ENCODE data around the gene GLDC.

The GLDC gene

GRCh38 chr9:6501526-6502210 is 143.9 kb downstream of the GLDC start:
- ATAC-seq, result no peak
- no peak for DNase-seq

GRCh38 chr9:6498982-6499381 is 146.5 kb downstream of the GLDC start:
- ATAC-seq, result no peak
- DNase-seq, result no peak

DNA sequence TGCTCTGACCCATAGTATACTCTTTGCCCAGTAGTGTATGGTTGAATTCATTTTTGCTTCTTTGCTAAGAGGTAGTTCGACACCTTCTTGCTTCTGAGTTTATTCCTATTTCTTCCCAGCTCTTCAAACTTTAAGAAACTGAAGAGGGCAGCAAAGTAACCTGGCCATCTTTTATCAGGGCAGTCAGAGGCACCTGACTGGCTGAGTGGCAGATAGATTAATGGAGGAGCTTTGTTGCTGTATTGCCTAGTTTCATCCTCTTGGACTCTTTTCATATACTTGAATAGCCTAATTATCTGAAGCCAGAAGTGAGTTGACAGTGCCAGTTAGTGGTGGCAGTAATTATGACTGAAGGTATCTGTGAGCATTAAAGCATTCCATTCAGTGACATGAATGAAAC is 150.1 kb downstream of the GLDC start:
- DNase-seq (no peak), ATAC-seq (no peak)

- DNase-seq (no peak), ATAC-seq (no peak)
Observed at GRCh38 chr9:6490863-6491262, 154.7 kb downstream of the GLDC start.

DNA sequence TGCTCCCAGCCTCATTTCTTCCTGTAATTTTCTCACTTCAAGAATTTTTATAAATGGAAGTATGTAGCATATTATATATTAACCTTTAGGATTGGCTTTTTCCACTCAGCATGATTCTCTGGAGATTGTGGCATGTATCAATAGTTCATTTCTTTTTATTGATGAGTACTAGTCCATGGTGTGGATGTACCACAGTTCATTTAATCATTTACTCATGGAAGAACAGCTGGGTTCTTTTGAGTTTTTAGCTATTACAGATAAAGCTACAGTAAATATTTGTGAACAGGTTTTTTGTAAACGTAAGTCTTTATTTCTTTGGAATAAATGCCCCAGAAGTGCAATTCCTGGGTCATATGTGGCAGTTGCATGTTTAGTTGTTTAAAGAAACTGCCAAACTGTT is 156.4 kb downstream of the GLDC start:
- DNase-seq (no peak), ATAC-seq (no peak)

DNA sequence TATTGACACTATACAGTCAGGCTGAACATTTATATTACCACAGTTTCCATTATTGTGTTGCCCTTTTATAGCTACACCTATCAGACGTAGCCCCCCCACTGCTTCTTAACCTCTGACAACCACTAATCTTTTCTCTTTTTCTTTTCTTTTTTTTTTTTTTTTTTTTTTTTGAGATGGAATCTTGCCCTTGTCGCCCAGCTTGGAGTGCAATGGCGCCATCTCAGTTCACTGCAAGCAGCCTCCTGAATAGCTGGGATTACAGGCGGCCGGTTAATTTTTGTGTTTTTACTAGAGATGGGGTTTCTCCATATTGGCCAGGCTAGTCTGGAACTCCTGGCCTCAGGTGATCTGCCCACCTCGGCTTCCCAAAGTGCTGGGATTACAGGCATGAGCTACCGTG is 157.1 kb downstream of the GLDC start:
- DNase-seq, result no peak

GRCh38 chr9:6484210-6484609 is 161.3 kb downstream of the GLDC start:
- ATAC-seq (no peak), DNase-seq (no peak)

More for the DNA sequence above, 157.1 kb downstream of the GLDC start:
- ATAC-seq, result no peak
